HG02763 (cell line): ENCODE results near the gene ERN1.
A peak's percentile ranks its signal among the peaks of the same experiment; 100 is the strongest.

ENCODE experiments used
- ATAC-seq: cut with Tn5 transposase; IDR thresholded peaks from one replicate; pipeline ENCODE4 v1.9.1; 2021; ENCODE audit warnings: mild to moderate bottlenecking, moderate library complexity; ENCODE audit not compliant: unreplicated experiment

ERN1 gene

GRCh38 chr17:64113006-64113405 lies 16.9 kb downstream of the ERN1 start:
- no peak for ATAC-seq

- no peak for ATAC-seq
Measured at GRCh38 chr17:64111831-64112230, 18.1 kb downstream of the ERN1 start.

- ATAC-seq = no peak
Measured at GRCh38 chr17:64110379-64111152, 19.4 kb downstream of the ERN1 start.

- no peak for ATAC-seq
Measured at GRCh38 chr17:64109400-64109799, 20.5 kb downstream of the ERN1 start.

- ATAC-seq = no peak
Measured at GRCh38 chr17:64107500-64108236, 22.3 kb downstream of the ERN1 start.

GRCh38 chr17:64106918-64107317 lies 23.0 kb downstream of the ERN1 start:
- ATAC-seq = no peak

- peak; percentile 56 for ATAC-seq
Measured at GRCh38 chr17:64103391-64104364, 26.3 kb downstream of the ERN1 start.

- ATAC-seq = no peak
Measured at GRCh38 chr17:64102627-64103390, 27.1 kb downstream of the ERN1 start.

GRCh38 chr17:64099543-64099942 lies 30.4 kb downstream of the ERN1 start:
- ATAC-seq = no peak

- no peak for ATAC-seq
Measured at GRCh38 chr17:64097196-64097936, 32.6 kb downstream of the ERN1 start.

GRCh38 chr17:64096037-64096436 lies 33.9 kb downstream of the ERN1 start:
- ATAC-seq = no peak

- ATAC-seq = no peak
Measured at GRCh38 chr17:64095144-64095882, 34.6 kb downstream of the ERN1 start.

- no peak for ATAC-seq
Measured at GRCh38 chr17:64094412-64094811, 35.5 kb downstream of the ERN1 start.

- ATAC-seq = no peak
Measured at GRCh38 chr17:64092952-64093451, 36.9 kb downstream of the ERN1 start.

- no peak for ATAC-seq
Measured at GRCh38 chr17:64092113-64092512, 37.8 kb downstream of the ERN1 start.

GRCh38 chr17:64091571-64091970 lies 38.4 kb downstream of the ERN1 start:
- no peak for ATAC-seq

- ATAC-seq = no peak
Measured at GRCh38 chr17:64091116-64091515, 38.8 kb downstream of the ERN1 start.

- no peak for ATAC-seq
Measured at GRCh38 chr17:64090144-64090543, 39.8 kb downstream of the ERN1 start.
